Measurements from ENCODE around the gene KAT2A.

- TF ChIP-seq CTCF (IDR thresholded peaks at IDR 0.05) (no peak), EZH2 (IDR thresholded peaks at IDR 0.05) (no peak), EZH2phosphoT487 (IDR thresholded peaks at IDR 0.05) (no peak)
Observed at GRCh38 chr17:42135664-42136653, 14.8 kb upstream of the KAT2A start.

Measured in neural progenitor cell (in vitro differentiated cells).